Neural progenitor cell (in vitro differentiated cells): Measurements from ENCODE around the gene CPS1.

ENCODE experiments used
- CTCF ChIP-seq: fragments of 200-600 bp; sonication (generic); IDR thresholded peaks from 2 replicates; pipeline ENCODE4 v1.5.1; 2017; ENCODE audit warnings: antibody characterized with exemption, mild to moderate bottlenecking
- EZH2phosphoT487 ChIP-seq: fragments of 200-600 bp; sonication (generic); IDR thresholded peaks from 2 replicates; pipeline ENCODE4 v1.6.1; 2017; ENCODE audit warnings: antibody characterized with exemption

- TF ChIP-seq CTCF: no peak
- no peak for TF ChIP-seq EZH2phosphoT487
These were observed 3.0 kb upstream of the CPS1 start for GRCh38 chr2:210553373-210553772.
